Measurements from ENCODE around the gene STK39.

DNA sequence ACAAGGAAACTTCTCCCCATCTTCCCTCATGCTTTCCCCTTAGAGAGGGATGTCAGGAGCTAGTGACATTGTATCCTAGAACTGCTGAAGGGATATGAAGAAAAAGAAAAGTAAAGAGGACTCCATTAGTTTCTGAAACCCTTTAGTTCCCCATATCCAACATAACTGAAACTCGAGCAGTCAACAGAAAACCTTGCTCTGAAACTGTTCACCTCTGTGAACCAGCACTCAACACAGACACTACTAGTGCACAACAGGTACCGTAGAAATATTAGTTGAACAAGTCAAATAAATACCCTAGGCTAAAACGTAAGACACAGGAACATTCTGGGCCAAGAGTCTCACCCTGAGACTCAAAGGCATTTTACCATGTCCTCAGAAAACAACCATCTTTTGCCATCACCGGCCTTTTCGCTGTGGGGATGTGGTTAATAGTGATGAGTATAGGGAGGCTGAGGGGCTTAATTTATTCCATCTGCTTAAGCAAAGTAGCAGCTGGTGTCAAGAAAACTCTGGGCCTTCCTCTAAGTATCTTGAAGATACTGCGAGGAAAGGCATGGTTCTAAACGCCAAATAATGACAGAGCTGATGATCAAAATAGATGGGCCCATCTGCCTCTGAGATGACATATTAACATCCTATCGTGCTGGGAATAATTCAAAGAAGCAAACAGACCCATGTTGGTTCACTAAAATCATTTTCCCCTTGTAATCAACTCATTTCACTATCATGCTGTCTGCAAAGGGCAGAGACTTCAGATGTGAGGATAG lies 156.8 kb downstream of the STK39 start:
- TF ChIP-seq GATA3 (IDR thresholded peaks at IDR 0.05; ENCODE audit: low read depth, low read length) (no peak), GATA2 (IDR thresholded peaks at IDR 0.05; ENCODE audit: low read depth, low read length) (no peak)

All from SH-SY5Y (cell line).